GM21528 (cell line): Measurements from ENCODE around the gene NOTUM.
"Not testable (repeated sequence)": the region's sequence is repeated elsewhere in the genome, so short reads cannot be mapped to it uniquely, and the experiment has no call there.

Experiments
- ATAC-seq: cut with Tn5 transposase; IDR thresholded peaks from one replicate; pipeline ENCODE4 v1.9.1; 2021; ENCODE audit warnings: mild to moderate bottlenecking, moderate library complexity; ENCODE audit not compliant: unreplicated experiment, low FRiP score

The NOTUM gene

GRCh38 chr17:81959362-81960129 lies 1.4 kb downstream of the NOTUM start:
- ATAC-seq, result no peak

- ATAC-seq, result no peak
These were observed 2.2 kb downstream of the NOTUM start for GRCh38 chr17:81958633-81959342.

- no peak for ATAC-seq
These were observed 3.1 kb downstream of the NOTUM start for GRCh38 chr17:81957691-81958432.

GRCh38 chr17:81956607-81957589 lies 4.1 kb downstream of the NOTUM start:
- no peak for ATAC-seq

- no peak for ATAC-seq
These were observed 5.0 kb downstream of the NOTUM start for GRCh38 chr17:81955756-81956544.

GRCh38 chr17:81955058-81955681 lies 5.8 kb downstream of the NOTUM start:
- ATAC-seq, result no peak

- no peak for ATAC-seq
These were observed 6.6 kb downstream of the NOTUM start for GRCh38 chr17:81954131-81955057.

GRCh38 chr17:81953443-81953842 lies 7.5 kb downstream of the NOTUM start:
- not testable (repeated sequence) for ATAC-seq

- ATAC-seq, result no peak
These were observed 8.2 kb downstream of the NOTUM start for GRCh38 chr17:81952792-81953228.

GRCh38 chr17:81951785-81952684 lies 9.0 kb downstream of the NOTUM start:
- no peak for ATAC-seq

- no peak for ATAC-seq
These were observed 10.5 kb downstream of the NOTUM start for GRCh38 chr17:81950501-81950900.

- no peak for ATAC-seq
These were observed 12.2 kb downstream of the NOTUM start for GRCh38 chr17:81948635-81949378.

- ATAC-seq, result no peak
These were observed 13.8 kb downstream of the NOTUM start, which contains the start of gene MYADML2 for GRCh38 chr17:81947189-81947588. Gene MYADML2 (minus strand): TSS chr17:81947233. CDS start chr17:81941741, 5,492 bp downstream.

- no peak for ATAC-seq
These were observed 16.1 kb downstream of the NOTUM start for GRCh38 chr17:81944858-81945257.

- ATAC-seq, result no peak
These were observed 18.8 kb downstream of the NOTUM start for GRCh38 chr17:81942167-81942553.
